HG02973 (cell line): ENCODE data around the gene NEDD4L.

ENCODE experiments used
- ATAC-seq: cut with Tn5 transposase; IDR thresholded peaks from one replicate; pipeline ENCODE4 v1.9.1; 2021; ENCODE audit warnings: moderate library complexity; ENCODE audit not compliant: unreplicated experiment

NEDD4L gene

GRCh38 chr18:58091099-58091611 is 47.1 kb downstream of the NEDD4L start:
- ATAC-seq = peak; percentile 70

- ATAC-seq = no peak
Observed at GRCh38 chr18:58093311-58093803, 49.3 kb downstream of the NEDD4L start.

DNA sequence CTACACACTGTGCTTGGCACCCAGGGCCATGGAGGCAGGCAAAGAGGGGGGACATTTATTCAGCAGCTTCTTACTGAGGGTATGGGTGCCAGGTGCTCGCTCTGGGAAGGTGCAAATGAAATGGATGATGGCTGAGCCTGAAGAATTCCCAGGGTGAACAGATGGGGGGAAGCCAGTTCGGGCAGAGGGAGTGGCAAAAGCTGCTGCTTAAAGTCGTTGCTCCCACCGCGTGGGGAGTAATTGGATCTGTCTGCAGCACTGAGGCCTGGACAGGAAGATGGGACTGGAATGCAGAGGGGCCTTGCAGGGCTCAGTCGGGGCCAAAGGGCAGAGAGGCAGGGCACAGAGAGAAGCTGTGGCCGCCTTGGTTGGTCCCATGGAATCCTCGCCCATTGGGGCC is 51.2 kb downstream of the NEDD4L start:
- no peak for ATAC-seq

- no peak for ATAC-seq
Observed at GRCh38 chr18:58095655-58096054, 51.6 kb downstream of the NEDD4L start.

GRCh38 chr18:58096658-58097057 is 52.6 kb downstream of the NEDD4L start:
- ATAC-seq = no peak

- ATAC-seq = no peak
Observed at GRCh38 chr18:58097121-58097906, 53.3 kb downstream of the NEDD4L start.

- no peak for ATAC-seq
Observed at GRCh38 chr18:58097907-58098166, 53.8 kb downstream of the NEDD4L start.

DNA sequence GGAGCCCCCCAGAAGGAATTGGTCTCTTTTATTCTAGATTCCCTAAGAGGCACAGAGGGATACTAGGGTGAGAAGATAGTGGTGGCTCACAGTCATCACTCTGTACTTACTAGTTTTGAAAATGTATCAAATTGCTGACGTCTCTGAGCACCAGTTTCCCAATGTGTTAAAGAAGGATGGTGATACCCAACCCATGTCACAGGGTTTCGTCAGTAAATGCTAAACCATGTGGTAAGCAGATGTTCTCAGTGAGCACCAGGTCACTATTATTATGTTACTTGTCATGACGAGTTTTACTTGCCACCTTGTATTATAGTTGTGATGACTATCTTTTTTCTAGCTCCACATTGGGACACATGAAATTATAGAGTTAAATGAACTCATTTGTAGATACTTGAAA is 54.7 kb downstream of the NEDD4L start:
- ATAC-seq = no peak

- ATAC-seq = no peak
Observed at GRCh38 chr18:58100154-58100553, 56.1 kb downstream of the NEDD4L start.

DNA sequence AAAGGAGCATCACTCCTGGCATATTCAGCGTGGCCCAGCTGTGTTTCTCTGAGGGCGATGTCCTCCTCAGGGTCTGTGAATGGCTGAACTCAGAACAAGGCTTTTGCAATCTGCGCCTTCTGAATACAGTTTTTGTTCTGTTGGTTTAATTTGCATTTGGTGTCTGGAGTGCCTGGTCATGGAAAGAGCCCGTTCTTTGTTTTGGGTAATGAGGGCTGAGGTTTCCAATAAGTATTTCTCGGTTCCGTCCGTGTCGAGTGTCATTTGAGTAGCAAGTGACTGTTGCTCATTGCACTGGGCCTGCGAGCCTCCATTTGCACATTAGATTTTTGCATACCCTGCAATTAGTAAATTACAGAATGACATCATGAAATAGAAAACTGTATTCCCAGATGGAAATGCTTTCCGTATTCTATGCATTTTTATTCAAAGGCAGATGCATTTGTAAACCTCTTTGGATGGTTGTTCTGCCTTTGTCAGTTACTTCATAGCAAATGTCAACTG is 57.3 kb downstream of the NEDD4L start:
- no peak for ATAC-seq

DNA sequence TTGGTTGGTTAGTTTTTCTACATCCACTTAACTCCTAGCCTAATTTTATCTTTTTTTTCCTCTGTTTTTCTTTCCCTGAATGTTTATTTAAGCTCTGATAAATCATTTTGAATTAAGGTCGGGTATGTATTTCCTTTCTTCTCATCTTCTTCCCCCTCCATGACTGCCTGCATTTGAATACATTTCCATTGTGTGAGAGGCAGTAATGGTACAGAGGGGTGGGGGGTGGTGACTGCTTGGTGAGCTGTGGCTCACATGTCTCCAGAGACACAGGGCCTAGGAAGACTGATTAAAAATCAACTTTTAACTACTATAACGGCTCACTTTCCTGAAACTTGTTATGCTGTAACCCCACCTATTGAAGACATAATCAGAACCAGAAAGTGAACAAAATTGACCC is 58.0 kb downstream of the NEDD4L start:
- ATAC-seq = no peak

DNA sequence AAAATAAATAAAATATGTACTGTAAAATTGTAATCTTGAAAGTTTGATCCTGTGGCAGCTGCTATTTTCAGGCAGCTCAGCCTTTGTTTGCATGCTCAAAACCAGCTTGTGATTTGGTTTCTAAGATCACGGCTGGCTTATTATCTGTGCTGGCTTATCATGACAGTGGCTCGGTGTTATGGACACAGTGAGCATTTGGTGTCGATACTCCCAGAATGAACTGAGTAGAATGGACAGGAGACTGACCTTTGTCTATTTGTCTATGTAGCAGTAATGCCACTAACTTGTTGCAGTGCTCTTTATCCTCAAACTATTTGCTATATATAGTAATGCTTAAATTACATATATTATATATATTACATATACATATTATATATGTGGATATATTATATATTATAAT is 58.8 kb downstream of the NEDD4L start:
- ATAC-seq = no peak

DNA sequence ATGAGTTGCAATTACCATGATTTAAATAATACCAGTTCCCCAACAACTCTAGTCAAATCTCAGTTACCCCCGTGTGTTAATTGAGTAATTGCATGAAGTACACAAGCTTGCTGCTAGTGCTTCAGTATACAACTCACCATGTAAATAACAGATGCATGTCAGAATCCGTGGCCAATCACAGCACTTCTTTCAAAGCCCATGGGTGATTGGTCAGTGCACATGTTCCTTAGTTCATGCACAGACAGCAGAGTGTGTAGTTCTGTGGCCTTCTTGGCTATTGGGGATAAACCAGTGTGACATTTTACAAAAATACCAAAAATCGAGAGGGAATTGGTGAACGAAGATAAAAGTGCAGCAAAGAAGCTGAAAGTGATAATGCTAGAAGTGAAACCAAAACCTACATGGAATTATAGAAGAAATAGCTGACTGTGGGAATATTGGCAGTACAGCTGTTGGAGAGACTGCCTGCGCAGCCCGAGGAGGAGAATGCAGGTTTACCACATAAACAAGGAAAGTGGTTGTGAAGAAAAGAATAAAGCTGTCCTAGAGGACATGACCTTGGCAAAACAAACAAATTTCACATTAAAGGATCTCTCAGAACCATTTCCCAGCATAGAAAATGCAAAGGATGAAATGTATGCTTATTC is 59.4 kb downstream of the NEDD4L start:
- ATAC-seq = no peak

- ATAC-seq = no peak
Observed at GRCh38 chr18:58104096-58104495, 60.1 kb downstream of the NEDD4L start.

- no peak for ATAC-seq
Observed at GRCh38 chr18:58105206-58105887, 61.3 kb downstream of the NEDD4L start.

DNA sequence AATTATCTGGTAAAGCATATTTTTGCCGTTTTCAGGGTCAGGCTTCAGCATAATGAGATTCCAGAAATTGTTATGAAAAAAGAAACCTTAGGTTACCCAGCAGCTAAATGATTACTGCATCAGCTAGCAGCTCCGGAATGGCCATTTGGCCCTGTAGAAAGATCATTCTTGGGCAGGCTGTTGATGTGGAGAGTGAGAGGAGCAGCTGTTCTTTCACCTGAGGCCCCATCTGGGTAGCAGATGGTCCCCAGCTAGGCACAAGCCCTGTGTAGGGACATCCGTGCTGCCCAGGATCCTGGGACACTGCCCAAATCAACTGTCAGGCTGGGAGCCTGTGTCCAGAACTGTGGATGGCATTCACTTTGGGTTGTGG is 61.8 kb downstream of the NEDD4L start:
- no peak for ATAC-seq

DNA sequence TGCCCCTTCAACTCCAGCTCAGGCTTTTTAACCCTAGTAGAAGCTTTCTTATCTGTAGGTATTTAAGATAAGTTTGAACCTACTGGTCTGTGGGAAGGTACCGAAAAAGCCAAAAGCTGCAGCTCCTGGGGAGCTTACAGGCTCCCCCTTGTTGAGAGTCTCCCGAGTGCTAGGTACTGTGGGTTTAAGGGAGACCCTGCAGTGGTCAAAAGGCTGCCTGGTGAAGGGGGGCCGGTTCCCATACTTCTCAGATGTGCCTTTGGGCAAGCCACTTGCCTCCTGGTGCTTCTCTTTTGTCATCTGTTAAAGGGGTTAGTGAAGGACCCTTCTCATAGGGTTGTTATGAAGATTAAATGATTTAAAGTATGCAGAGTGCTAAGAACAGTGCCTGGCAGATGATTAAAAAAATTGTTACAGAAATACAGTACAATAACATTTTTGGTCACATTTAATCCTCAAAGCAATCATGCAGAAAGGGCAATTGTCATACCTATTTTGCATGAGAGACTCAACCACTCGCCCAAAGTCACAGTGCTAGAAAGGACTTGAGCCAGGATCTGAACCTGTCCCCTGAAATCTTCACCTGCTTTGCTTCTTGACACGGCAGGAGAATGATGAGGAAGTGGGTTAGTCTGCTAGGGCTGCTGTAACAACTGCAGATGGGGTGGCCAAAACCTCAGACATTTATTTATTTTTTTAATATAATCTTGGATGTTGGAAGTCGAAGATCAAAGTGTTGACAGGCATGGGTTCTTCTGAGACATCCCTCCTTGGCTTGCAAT is 62.5 kb downstream of the NEDD4L start:
- no peak for ATAC-seq

DNA sequence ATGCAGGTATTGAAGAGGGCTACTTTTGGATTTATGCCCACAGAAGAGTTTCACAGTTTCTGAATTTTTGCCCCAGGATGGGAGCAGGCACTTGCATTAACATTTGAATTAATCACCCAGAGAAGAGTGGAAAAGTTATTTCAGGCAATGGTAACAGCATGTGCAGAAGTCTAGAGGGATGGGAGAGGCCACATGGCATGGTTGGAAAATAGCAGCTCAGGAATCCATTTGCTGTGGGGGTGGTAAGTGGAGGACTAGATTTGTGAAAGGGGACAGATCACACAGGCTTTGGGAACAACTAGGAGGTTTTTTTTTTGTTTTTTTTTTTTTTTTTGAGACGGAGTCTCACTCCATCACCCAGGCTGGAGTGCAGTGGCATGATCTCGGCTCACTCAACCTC is 65.2 kb downstream of the NEDD4L start:
- no peak for ATAC-seq

DNA sequence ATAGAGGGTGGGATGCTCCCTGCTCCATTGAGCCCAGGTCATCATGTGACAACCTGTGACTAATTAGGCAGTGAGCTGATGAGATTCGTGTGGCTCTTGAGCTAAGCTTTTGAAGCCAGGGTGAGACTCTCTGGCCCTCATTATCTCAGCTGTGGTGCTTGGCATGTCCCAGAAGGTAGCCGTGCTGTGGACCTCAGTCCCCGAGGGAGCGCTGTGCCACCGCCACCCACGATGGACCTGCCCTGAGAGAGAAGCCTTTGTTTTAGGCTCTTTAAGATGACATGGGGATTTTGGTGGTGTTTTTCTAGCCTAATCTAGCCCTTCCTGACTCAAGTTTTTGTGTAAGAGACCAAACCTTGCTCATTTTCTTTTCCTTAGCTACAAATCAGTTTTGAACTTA is 66.4 kb downstream of the NEDD4L start:
- no peak for ATAC-seq

DNA sequence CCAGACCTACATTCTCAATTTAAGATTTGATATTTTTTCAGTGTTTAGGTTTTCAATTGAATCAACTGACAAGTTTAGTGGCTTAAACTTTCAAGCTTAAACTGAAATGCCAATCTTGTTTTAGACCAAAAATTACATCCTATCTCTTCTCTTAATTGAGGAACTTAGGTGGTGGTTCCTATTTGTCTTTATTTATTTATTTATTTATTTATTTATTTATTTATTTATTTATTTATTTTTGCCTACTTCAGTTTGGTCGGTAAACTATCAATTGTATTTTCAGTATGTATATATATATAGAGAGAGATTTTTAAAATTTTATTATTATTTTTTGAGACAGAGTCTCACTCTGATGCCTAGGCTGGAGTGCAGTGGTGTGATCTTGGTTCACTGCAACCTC is 68.1 kb downstream of the NEDD4L start:
- ATAC-seq = no peak

DNA sequence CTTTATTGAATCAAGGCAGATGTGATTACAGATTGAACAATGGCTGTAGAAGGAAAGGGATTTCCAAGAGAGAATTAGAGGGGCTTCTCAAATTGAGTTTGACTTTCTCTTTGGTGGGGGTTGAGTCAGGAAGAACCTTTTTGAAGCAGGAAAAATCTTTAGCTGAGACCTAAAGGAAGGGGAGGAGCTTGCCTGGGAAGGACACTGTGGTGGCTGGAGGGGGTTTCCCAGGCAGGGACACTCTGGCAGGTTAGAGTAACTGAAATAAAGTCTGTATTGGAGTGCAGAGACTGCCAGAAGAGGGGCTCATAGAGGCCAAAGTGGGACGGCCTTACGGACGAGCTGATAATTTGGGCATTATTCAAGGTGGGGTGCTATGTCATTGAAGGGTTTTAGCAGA is 69.3 kb downstream of the NEDD4L start:
- no peak for ATAC-seq
